H1 (cell line): ENCODE results near the gene GRIPAP1. TPM values are rescaled to one million over a fixed set of nuclear protein-coding genes. Genes with fewer than 3 reads are reported as not detected.

Source experiments
- CTCF ChIA-PET: fragments of 300-600 bp; sonication (Branson Sonifier 250); formaldehyde crosslinking; loops from one replicate; lab custom pipeline; 2021; ENCODE audit not compliant: partially characterized antibody; lab: Charles Lee
- POLR2A ChIA-PET: fragments of 300-600 bp; sonication (Branson Sonifier 250); formaldehyde crosslinking; loops from one replicate; lab custom pipeline; 2021; ENCODE audit warnings: inconsistent platforms; ENCODE audit not compliant: partially characterized antibody; lab: Charles Lee
- DNase-seq, 2 experiments: peaks; one replicate each; pipeline versions ENCODE4 v3.0.0 to v3.0.0-alpha.2; 2010 to 2022; ENCODE audit warnings: low spot score in 2 of 2, low read depth in 1 of 2, mixed read lengths in 1 of 2
- FAIRE-seq: peaks from 2 replicates; lab custom pipeline; 2011; peaks lifted over from hg19 to GRCh38; lab: Jason Lieb, UNC
- H2AFZ ChIP-seq: 2 replicates; pipeline ENCODE4 v1.8.1; 2012; ENCODE audit warnings: low read length, inconsistent platforms
- H2AK5ac ChIP-seq: 2 replicates; pipeline ENCODE4 v1.6.1; 2013; ENCODE audit warnings: low read depth, low read length
- H2BK120ac ChIP-seq: replicated peaks from 2 replicates; pipeline ENCODE3; 2013; ENCODE audit warnings: low read depth, low read length, inconsistent platforms
- H2BK12ac ChIP-seq: 2 replicates; pipeline ENCODE4 v1.6.1; 2013; ENCODE audit warnings: low read depth, low read length
- H2BK15ac ChIP-seq: 2 replicates; pipeline ENCODE4 v1.6.1; 2013; ENCODE audit warnings: low read length
- H2BK20ac ChIP-seq: 2 replicates; pipeline ENCODE4 v1.6.1; 2013; ENCODE audit warnings: low read length
- H2BK5ac ChIP-seq: 2 replicates; pipeline ENCODE4 v1.6.1; 2013; ENCODE audit warnings: low read depth, low read length
- H3K14ac ChIP-seq: 2 replicates; pipeline ENCODE4 v1.6.1; 2013; ENCODE audit warnings: inconsistent platforms; ENCODE audit not compliant: insufficient read length
- H3K18ac ChIP-seq: 2 replicates; pipeline ENCODE4 v1.6.1; 2013; ENCODE audit warnings: low read length; ENCODE audit errors: extremely low read depth
- H3K23ac ChIP-seq: 2 replicates; pipeline ENCODE4 v1.6.1; 2013; ENCODE audit warnings: inconsistent platforms; ENCODE audit not compliant: insufficient read length
- H3K23me2 ChIP-seq: 2 replicates; pipeline ENCODE4 v1.6.1; 2013; ENCODE audit warnings: low read depth, low read length
- H3K27ac ChIP-seq: 2 replicates; pipeline ENCODE4 v1.6.1; 2011; ENCODE audit warnings: low read depth, low read length, inconsistent platforms
- H3K27me3 ChIP-seq, 4 experiments: replicated peaks in 1 of 4; 1 replicate in 1 of 4; 2 replicates in 3 of 4; pipeline versions ENCODE4 v1.6.1 to v1.8.1; 2011 to 2013; ENCODE audit warnings: low read length in 3 of 4, mild to moderate bottlenecking in 3 of 4, inconsistent platforms in 2 of 4, mixed read lengths in 2 of 4, moderate library complexity in 1 of 4; ENCODE audit not compliant: control insufficient read depth in 3 of 4, insufficient read depth in 3 of 4; ENCODE audit errors: extremely low read depth in 1 of 4
- H3K36me3 ChIP-seq, 4 experiments: 2 replicates each; pipeline versions ENCODE4 v1.6.1 to v1.8.1; 2011 to 2013; ENCODE audit warnings: mild to moderate bottlenecking in 4 of 4, low read length in 3 of 4, moderate library complexity in 2 of 4, control low read depth in 1 of 4, inconsistent platforms in 1 of 4; ENCODE audit not compliant: insufficient read depth in 4 of 4, control insufficient read depth in 2 of 4
- H3K4ac ChIP-seq: replicated peaks from 2 replicates; pipeline ENCODE3; 2013; ENCODE audit warnings: low read length, low read depth, mixed read lengths, inconsistent platforms; ENCODE audit not compliant: insufficient read length
- H3K4me1 ChIP-seq, 4 experiments: replicated peaks in 1 of 4; 1 replicate in 1 of 4; 2 replicates in 3 of 4; pipeline versions ENCODE4 v1.6.1 to v1.8.1; 2011 to 2013; ENCODE audit warnings: low read length in 3 of 4, inconsistent platforms in 2 of 4, mixed read lengths in 1 of 4; ENCODE audit not compliant: insufficient read depth in 4 of 4, control insufficient read depth in 3 of 4
- H3K4me2 ChIP-seq, 2 experiments: 2 replicates each; pipeline versions ENCODE4 v1.6.1 to v1.8.1; 2011 to 2013; ENCODE audit warnings: low read depth in 2 of 2, low read length in 2 of 2, control low read depth in 1 of 2, inconsistent platforms in 1 of 2, mild to moderate bottlenecking in 1 of 2; ENCODE audit not compliant: insufficient read depth in 1 of 2
- H3K4me3 ChIP-seq, 4 experiments: fragments of 200-600, 300-600 bp in 1 of 4; sonication (generic), shearing (Covaris generic), sonication (Bioruptor Twin) in 1 of 4; 2 replicates each; pipeline versions ENCODE4 v1.5.1 to v1.8.1; 2011 to 2016; ENCODE audit warnings: low read length in 4 of 4, low read depth in 3 of 4, control low read depth in 2 of 4, inconsistent platforms in 2 of 4, mild to moderate bottlenecking in 2 of 4, mixed read lengths in 1 of 4, moderate library complexity in 1 of 4; ENCODE audit not compliant: insufficient read depth in 2 of 4; ENCODE audit errors: extremely low read depth in 1 of 4
- H3K56ac ChIP-seq: replicated peaks from 2 replicates; pipeline ENCODE3; 2013; ENCODE audit warnings: low read depth, mild to moderate bottlenecking, mixed read lengths, low read length, inconsistent platforms; ENCODE audit not compliant: insufficient read length
- H3K79me1 ChIP-seq: 2 replicates; pipeline ENCODE4 v1.6.1; 2013; ENCODE audit warnings: low read depth, low read length, control low read depth
- H3K79me2 ChIP-seq, 2 experiments: 2 replicates each; pipeline versions ENCODE4 v1.6.1 to v1.8.1; 2012 to 2013; ENCODE audit warnings: low read length in 2 of 2, mild to moderate bottlenecking in 2 of 2, inconsistent platforms in 1 of 2; ENCODE audit not compliant: insufficient read depth in 2 of 2, control insufficient read depth in 1 of 2
- H3K9ac ChIP-seq, 4 experiments: replicated peaks in 1 of 4; 1 replicate in 1 of 4; 2 replicates in 3 of 4; pipeline versions ENCODE4 v1.6.1 to v1.8.1; 2011 to 2013; ENCODE audit warnings: low read depth in 3 of 4, low read length in 3 of 4, control low read depth in 2 of 4, mild to moderate bottlenecking in 2 of 4, moderate library complexity in 2 of 4, inconsistent platforms in 1 of 4; ENCODE audit errors: extremely low read depth in 1 of 4
- H3K9me3 ChIP-seq, 2 experiments: 2 replicates each; pipeline versions ENCODE4 v1.6.1 to v1.8.1; 2012 to 2013; ENCODE audit warnings: mild to moderate bottlenecking in 2 of 2, moderate library complexity in 2 of 2, control low read depth in 1 of 2, inconsistent platforms in 1 of 2, low read depth in 1 of 2, low read length in 1 of 2, mixed read lengths in 1 of 2; ENCODE audit not compliant: insufficient read depth in 2 of 2
- H4K20me1 ChIP-seq, 2 experiments: replicated peaks in 1 of 2; 2 replicates each; pipeline versions ENCODE3 to v1.8.1; 2011 to 2013; ENCODE audit warnings: inconsistent platforms in 2 of 2, low read length in 2 of 2, mild to moderate bottlenecking in 1 of 2; ENCODE audit not compliant: insufficient read depth in 2 of 2, control insufficient read depth in 1 of 2
- H4K5ac ChIP-seq: 2 replicates; pipeline ENCODE4 v1.6.1; 2013; ENCODE audit warnings: low read length, low read depth, mixed read lengths, inconsistent platforms; ENCODE audit not compliant: insufficient read length
- H4K8ac ChIP-seq: 2 replicates; pipeline ENCODE4 v1.8.0; 2013; ENCODE audit warnings: mild to moderate bottlenecking, moderate library complexity, low read length, inconsistent platforms; ENCODE audit not compliant: insufficient read depth; ENCODE audit errors: extremely low read depth
- H4K91ac ChIP-seq: replicated peaks from 2 replicates; pipeline ENCODE3; 2013; ENCODE audit warnings: low read length, mixed read lengths, inconsistent platforms; ENCODE audit not compliant: insufficient read length
- BACH1 ChIP-seq: IDR thresholded peaks from 2 replicates; pipeline ENCODE4 v1.6.1; 2012; ENCODE audit warnings: low read length, improper control_type of control experiment
- CREB1 ChIP-seq: IDR thresholded peaks from 2 replicates; pipeline ENCODE4 v1.6.1; 2012; ENCODE audit warnings: inconsistent platforms
- NANOG ChIP-seq: IDR thresholded peaks from 2 replicates; pipeline ENCODE4 v1.6.1; 2011; ENCODE audit warnings: low read length, low read depth, mild to moderate bottlenecking, inconsistent platforms; ENCODE audit not compliant: insufficient read depth, poor library complexity, severe bottlenecking
- PHF8 ChIP-seq: fragments of 200-600 bp; sonication (generic); conservative IDR thresholded peaks from 2 replicates; pipeline ENCODE4 v1.7.1; 2012; ENCODE audit warnings: low read depth, mild to moderate bottlenecking, inconsistent platforms, low read length, moderate library complexity
- POLR2A ChIP-seq, 2 experiments: IDR thresholded peaks; 1 replicate in 1 of 2; 2 replicates in 1 of 2; pipeline ENCODE4 v1.6.1; 2011; ENCODE audit warnings: low read depth in 2 of 2, low read length in 2 of 2, mild to moderate bottlenecking in 2 of 2; ENCODE audit errors: control extremely low read depth in 1 of 2
- RXRA ChIP-seq: IDR thresholded peaks from 2 replicates; pipeline ENCODE4 v1.6.1; 2011; ENCODE audit warnings: low read depth, mild to moderate bottlenecking, low read length, moderate library complexity; ENCODE audit not compliant: insufficient read depth
- SIX5 ChIP-seq: IDR thresholded peaks from 2 replicates; pipeline ENCODE4 v1.6.1; 2011; ENCODE audit warnings: mild to moderate bottlenecking, low read depth, low read length
- SP4 ChIP-seq: IDR thresholded peaks from 2 replicates; pipeline ENCODE4 v1.6.1; 2012; ENCODE audit warnings: low read length, inconsistent platforms
- TAF1 ChIP-seq: IDR thresholded peaks from 2 replicates; pipeline ENCODE4 v1.6.1; 2011; ENCODE audit warnings: mild to moderate bottlenecking, low read depth, low read length
- TBP ChIP-seq: IDR thresholded peaks from 2 replicates; pipeline ENCODE4 v1.6.1; 2011; ENCODE audit warnings: low read depth, low read length, improper control_type of control experiment
- TEAD4 ChIP-seq: IDR thresholded peaks from 2 replicates; pipeline ENCODE4 v1.6.1; 2012; ENCODE audit warnings: low read depth, low read length, inconsistent platforms, mixed read lengths
- WGBS, 2 experiments: shearing (Covaris generic) in 1 of 2; methylation state at CpG; one replicate each; pipeline versions ENCODE4 v1.1.6 to v1.1.7; 2013 to 2015; ENCODE audit warnings: low lambda C conversion rate in 2 of 2, mixed read lengths in 2 of 2, inconsistent platforms in 1 of 2, low coverage in 1 of 2, missing lambda C conversion rate in 1 of 2; ENCODE audit not compliant: insufficient replicate concordance in 2 of 2, insufficient coverage in 1 of 2, insufficient read length in 1 of 2; ENCODE audit errors: extremely low coverage in 1 of 2, missing lambda C conversion rate in 1 of 2; 5-methylcytosine and 5-hydroxymethylcytosine counted together
- polyA plus RNA-seq, 7 experiments: library from polyadenylated mRNA; depleted of rRNA in 3 of 7; stranded (reverse) in 5 of 7; unstranded in 2 of 7; fragments of >200 nt in 5 of 7; fragments of 200-250 nt in 2 of 7; gene quantifications; 1 replicate in 5 of 7; 2 replicates in 1 of 7; 4 replicates in 1 of 7; pipeline versions ENCODE4 v1.2.1 to v1.2.3, GENCODE V29; 2011 to 2013; ENCODE audit warnings: missing spikeins in 2 of 7, mixed read lengths in 2 of 7
- total RNA-seq: library from RNA; stranded (reverse); fragmentation: NEBNext Ultra II Directional; extraction: Animal tissue kit (Norgen Biotek cat#: 25700); gene quantifications from 2 replicates; pipeline ENCODE4 v1.2.1, GENCODE V29; 2021
- TF ChIP-seq, protein P1 (sequence below): IDR thresholded peaks from 2 replicates; pipeline ENCODE4 v1.6.1; 2011; ENCODE audit warnings: low read length, improper control_type of control experiment

Gene GRIPAP1
- total and polyA plus RNA-seq, 2 of the 8 experiments (the other 6 are each of a cell fraction or from before 2014, with no cell fraction given): 21.6 to 55.9 TPM

DNA sequence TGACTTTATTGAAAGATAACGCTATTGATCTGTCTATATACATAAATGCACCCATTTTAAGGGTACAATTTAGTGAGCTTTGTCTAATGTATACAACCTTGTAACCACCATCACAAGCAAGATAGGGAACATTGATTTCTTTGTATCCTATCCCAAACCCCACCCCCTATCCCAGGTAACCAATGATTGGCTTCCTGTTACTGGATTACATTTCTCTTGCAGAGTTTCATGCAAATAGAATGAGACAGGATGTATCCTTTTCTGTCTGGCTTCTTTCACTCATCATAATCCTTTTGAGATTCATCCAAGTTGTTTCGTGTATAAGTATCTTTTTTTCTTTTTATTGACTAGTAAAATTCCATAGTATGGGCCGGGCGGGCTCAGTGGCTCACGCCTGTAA, 1.6 kb upstream of the GRIPAP1 start:
- Histone ChIP-seq H4K91ac (no peak overlapping the region), H3K4me3 (no peak overlapping the region), H3K23ac (no peak overlapping the region), H2AK5ac (no peak overlapping the region), H3K23me2 (no peaks in the 10 kb centered on the region), H3K56ac (no peak overlapping the region), H3K18ac (no peak overlapping the region), H2BK15ac (no peak overlapping the region), H3K27me3 (no peaks in the 10 kb centered on the region), H3K4me2 (no peak overlapping the region), H4K20me1 (no peaks in the 10 kb centered on the region), H2BK5ac (no peak overlapping the region), H3K9me3 (no peaks in the 10 kb centered on the region), H3K9ac (no peak overlapping the region), H3K14ac (no peak overlapping the region), H2BK12ac (no peak overlapping the region), H2AFZ (no peak overlapping the region), H4K5ac (no peak overlapping the region), H3K79me2 (peaks cover 3 to 15% of the 10 kb centered on the region in 2 experiments; a peak in 3 of 4 replicates), H3K36me3 (peaks cover 2 to 10% (median 5%) of the 10 kb centered on the region in 4 experiments; a peak in 7 of 8 replicates), H3K27ac (no peak overlapping the region), H3K79me1 (no peaks in the 10 kb centered on the region), H4K8ac (no peak overlapping the region), H2BK120ac (no peak overlapping the region), H2BK20ac (no peak overlapping the region), H3K4ac (no peak overlapping the region), H3K4me1 (peaks cover 0 to 3% (median 0%) of the 10 kb centered on the region in 4 experiments; a peak in 1 of 7 replicates)
- ChIA-PET CTCF (no interaction called here), POLR2A (interaction anchor here (2.2 to 2.5 kb wide), 2 partner anchors 36 to 39 kb away, joined by 16 to 24 read pairs; partner anchors contain the start of gene TFE3)
- FAIRE-seq (no peak), DNase-seq (no peak)
- WGBS, 2 experiments: 78% methylated on average over 4 of the region's 5 CpGs; no CpG with 5 or more reads in 1 of the 2 experiments
- no peak for TF ChIP-seq CREB1
- no peak for TF ChIP-seq POLR2A (IDR thresholded peaks at IDR 0.05; ENCODE audit: control extremely low read depth in 1 of 2, low read depth in 2 of 2, low read length in 2 of 2)
- TF ChIP-seq, protein P1, sequence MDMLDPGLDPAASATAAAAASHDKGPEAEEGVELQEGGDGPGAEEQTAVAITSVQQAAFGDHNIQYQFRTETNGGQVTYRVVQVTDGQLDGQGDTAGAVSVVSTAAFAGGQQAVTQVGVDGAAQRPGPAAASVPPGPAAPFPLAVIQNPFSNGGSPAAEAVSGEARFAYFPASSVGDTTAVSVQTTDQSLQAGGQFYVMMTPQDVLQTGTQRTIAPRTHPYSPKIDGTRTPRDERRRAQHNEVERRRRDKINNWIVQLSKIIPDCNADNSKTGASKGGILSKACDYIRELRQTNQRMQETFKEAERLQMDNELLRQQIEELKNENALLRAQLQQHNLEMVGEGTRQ: no peak
- TF ChIP-seq RXRA: no peak
- TF ChIP-seq TBP: no peak
- TF ChIP-seq TAF1: no peak
- no peak for TF ChIP-seq TEAD4
- no peak for TF ChIP-seq PHF8
- no peak for TF ChIP-seq SIX5
- no peak for TF ChIP-seq SP4
- no peak for TF ChIP-seq BACH1
- no peak for TF ChIP-seq NANOG
